ENCODE measurements around the gene S100A2.

The S100A2 gene

GRCh38 chr1:153565529-153566374 lies at the start of gene S100A2:
Gene S100A2, minus strand, starts transcription at chr1:153565844. Its CDS starts 1,967 bp downstream, at chr1:153563877.
- no peak for DNase-seq

DNA sequence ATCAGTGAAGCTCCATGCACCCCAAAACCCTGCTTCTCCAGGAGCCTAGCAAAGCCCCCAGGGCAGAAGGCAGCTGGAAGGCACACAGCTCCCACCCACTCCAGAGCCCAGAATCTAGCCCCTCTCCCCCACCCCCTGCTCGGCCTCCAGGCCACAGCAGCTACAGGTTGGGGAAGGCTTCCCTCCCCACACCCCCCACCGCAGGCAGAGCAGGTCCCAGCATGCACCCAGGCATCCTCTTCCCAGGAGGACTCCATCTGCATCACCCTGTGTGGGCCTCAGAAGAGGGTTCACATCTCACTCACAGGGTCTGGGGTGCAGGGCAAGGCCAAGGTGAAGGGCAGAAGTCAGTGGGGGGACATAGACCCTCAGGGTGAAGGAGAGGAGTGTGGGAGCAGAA lies 49.8 kb upstream of the S100A2 start:
- no peak for DNase-seq

DNA sequence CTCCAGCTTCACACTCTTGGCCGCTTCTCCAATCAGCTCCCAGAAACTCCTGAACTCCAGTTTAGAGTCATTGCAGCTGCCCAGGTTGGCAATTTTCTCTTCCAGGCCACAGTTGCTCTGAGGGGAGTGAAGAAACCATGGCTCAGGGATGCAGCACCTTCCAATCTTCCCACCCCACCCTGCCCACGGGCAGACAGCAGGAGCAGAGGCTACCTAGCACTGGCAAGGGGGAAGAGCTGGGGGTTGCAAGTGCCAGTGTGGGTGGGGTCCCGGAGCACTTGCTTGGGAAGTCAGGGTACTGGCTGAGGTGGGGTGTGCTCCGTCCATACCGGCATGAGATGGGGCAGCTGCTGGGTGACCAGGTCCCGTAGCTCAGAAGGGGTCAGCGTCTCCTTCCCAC lies 49.3 kb upstream of the S100A2 start:
- DNase-seq: no peak

GRCh38 chr1:153614189-153614900 lies 48.7 kb upstream of the S100A2 start:
- DNase-seq: no peak

GRCh38 chr1:153613406-153613805 lies 47.8 kb upstream of the S100A2 start:
- peak; percentile 41 for DNase-seq

DNA sequence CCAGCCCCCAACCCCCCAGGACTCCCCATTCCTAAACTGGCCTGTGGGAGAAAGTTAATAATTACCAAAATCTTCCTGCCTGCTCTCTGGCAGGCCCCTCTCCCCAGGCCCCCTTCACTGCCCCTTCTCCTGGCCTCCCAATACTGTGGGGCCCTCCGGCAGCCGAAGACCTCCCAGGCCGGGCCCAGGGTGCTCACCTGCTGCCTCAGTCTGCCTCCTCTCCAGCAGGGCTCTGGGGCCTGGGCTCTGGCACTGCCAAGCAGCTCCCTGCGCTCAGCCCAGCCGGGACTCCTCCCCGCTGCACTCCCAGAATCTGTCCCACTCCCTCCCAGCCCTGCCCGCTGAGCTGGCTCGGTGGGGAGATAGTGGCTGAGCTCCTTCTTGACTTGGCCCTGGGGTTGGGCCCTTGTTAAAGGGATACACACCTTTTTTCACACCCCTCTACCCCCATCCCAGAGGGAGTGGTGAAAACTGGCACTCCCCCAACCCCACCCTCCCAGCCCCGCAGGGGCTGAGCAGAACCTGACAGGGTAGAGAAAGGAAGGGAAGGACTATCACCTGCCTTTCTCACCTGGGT lies 47.2 kb upstream of the S100A2 start, which contains the start of gene S100A16:
TSS of gene S100A16 (minus strand) at position 383 of the 577 bp plus-strand sequence. CDS start 4,986 bp downstream, outside the sequence.
- peak; percentile 62 for DNase-seq

- peak; percentile 51 for DNase-seq
These were observed 46.6 kb upstream of the S100A2 start for GRCh38 chr1:153612111-153612754.

GRCh38 chr1:153611356-153611755 lies 45.7 kb upstream of the S100A2 start:
- no peak for DNase-seq

DNA sequence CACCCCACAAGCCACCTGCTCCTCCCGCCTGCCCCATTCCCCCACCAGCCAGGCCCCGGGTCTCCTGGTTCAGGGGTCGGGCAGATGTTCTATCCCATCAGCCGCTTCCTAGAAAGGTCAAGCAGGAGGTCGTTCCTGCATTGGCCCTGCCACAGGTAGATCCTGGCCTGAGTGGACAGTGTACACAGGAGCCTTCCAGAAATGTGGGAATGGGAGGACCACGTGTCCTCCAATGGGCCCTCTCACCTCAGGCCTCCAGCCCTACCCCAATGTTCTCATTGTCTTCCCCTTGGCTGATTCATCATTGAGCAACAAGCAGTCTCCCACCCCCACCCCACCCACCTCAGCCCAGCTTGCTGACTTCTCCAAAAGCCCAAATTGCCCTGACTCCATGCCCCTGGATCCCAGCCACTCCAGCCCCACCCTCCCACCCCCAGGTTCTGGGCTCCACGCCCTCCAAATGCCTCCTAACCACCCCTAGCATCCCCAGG lies 45.2 kb upstream of the S100A2 start:
- no peak for DNase-seq

DNA sequence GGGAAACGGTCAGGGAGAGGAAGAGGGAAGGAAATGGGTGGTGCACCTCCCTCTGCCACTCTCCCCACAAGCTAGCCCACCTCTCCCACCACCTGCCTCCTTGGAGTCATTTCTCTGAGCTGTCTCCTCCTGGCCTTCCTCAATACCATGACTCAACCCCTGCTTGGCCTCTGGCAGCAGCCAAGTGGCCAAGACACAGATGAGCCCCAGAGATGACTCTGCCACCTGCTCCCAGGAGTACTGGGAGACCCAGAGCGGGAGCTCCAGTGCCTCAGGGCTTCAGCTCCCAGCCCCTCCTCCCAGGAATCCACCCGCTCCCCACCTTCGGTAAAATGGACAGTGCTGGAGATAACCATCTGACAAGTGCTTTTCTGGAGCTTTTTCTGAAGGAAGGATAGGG lies 44.7 kb upstream of the S100A2 start:
- DNase-seq: no peak

DNA sequence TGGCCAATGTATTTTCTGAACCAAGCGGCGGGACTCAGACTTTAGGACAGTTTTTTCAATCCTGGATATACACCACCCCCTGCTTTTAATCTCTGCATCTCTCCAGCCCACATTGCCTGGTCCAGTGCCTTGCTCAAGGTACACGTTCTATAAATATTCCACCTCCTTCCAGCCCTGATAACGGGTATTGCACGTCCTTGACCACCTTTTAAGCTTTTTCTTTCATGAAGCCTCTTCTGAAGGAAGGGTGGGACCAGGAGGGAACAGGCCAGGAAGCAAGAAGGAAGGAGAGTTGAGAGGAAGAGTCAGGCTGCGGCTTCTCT lies 43.9 kb upstream of the S100A2 start:
- DNase-seq: no peak

DNA sequence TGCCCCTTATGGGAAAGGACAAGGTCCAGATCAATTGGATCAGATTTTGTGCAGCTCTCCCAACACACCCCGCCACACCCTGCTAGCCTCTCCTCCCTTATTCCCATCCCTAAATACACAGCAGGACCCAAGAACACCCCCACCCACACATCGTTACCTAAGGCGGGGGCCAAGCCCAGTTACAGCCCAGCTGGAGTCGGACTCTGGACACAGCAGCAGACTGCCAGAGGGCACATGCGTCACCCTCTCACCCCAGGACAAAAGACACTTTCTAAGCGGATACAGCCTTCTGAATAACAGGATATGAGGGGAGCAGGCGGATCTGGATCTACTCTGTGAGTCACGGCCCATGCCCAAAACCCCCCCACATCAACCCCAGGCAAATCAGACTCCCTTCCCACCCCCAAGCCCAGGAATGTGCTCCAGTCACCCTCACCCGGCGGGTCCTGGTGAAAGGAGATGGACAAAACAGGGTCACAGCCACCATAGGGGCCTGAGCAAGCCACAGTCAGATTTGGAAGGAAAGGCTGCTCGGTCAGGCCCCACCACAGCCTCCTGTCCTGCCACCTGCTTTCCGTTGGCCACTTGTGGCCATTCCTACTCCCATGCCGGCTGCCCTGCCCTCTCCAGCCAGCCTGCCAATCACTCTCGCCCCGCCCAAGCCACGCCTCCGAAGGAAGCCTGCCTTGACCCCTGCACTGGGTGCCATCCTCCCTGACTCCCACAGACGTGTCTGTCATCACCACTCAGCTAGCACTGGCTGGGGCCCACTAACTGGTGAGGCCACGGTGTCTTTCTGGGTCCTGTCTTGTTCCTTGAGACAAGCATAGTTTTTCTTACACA lies 43.3 kb upstream of the S100A2 start:
- no peak for DNase-seq

GRCh38 chr1:153608089-153608682 lies 42.5 kb upstream of the S100A2 start:
- DNase-seq: no peak

- no peak for DNase-seq
These were observed 41.7 kb upstream of the S100A2 start for GRCh38 chr1:153607381-153607780.

GRCh38 chr1:153606194-153606593 lies 40.5 kb upstream of the S100A2 start:
- DNase-seq: no peak

DNA sequence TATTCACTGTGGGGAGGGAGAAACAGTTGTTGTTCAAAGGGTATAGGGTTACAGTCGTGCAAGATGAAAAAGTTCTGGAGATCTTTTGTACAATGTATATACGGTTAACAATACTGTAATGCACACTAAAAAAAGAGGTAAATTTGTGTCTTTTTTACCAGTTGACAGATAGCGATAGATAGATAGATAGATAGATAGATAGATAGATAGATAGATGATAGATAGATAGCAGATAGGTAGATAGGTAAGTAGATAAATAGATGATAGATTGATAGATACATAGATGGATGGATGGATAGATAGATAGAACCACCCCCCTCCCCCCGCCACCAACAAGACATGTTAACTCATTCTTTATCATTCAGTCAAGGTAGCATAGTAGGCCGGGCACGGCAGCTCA lies 37.1 kb upstream of the S100A2 start:
- DNase-seq: no peak

DNA sequence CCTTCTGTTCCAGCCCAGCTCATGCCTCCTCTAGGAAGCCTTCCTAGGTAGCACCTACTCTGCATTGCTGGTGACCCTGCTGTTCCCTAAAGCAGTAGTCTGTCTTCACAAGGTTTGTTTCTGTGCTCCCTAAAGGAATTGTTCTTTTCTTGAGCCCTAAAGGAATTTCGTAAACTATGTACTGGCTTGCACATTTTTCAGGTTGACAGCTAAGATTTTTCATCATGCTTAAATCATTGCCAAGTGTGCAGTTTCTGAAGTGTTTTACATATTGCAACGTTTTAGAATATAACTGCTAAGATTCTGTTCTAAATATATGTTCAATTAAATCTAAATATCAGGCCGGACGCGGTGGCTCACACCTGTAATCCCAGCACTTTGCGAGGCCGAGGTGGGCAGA lies 34.2 kb upstream of the S100A2 start:
- DNase-seq: no peak

DNA sequence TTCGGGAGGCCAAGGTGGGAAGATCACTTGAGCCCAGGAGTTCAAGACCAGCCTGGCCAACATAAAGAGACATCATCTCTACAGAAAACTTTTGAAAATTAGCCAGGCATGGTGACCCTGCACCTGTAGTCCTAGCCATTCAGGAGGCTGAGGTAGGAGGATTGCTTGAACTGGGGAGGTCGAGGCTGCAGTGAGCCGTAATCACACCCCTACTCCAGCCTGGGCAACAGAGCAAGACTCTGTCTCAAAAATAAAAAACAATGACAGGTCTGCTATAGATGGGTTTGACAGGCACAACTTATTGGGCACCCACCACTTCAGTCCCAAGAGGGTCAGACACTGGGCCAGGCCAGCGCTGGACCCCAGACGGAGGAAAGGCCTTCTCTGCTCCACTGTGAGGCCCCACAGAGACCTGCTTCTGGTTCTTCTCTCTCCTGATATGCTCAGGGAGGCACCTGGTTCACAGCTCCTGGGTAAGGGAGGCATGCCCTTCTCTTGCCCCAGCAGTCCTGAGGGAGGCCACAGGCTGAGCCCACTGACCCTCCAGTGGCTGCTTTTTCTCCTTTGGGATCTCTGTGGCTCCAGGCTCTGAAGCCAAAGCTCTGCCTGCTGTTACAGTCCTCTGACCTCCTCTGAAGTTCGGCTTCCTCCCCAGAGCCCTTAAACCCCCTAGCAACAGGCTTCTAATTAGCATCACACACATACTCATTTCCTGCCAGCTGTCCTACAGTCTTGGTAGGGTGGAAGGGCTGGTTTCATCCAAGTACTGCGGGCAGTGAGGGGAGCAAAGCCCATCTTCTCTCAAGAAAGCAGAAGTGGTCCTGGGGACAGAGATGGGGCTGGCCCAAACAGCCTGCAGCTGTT lies 32.9 kb upstream of the S100A2 start:
- DNase-seq: no peak

DNA sequence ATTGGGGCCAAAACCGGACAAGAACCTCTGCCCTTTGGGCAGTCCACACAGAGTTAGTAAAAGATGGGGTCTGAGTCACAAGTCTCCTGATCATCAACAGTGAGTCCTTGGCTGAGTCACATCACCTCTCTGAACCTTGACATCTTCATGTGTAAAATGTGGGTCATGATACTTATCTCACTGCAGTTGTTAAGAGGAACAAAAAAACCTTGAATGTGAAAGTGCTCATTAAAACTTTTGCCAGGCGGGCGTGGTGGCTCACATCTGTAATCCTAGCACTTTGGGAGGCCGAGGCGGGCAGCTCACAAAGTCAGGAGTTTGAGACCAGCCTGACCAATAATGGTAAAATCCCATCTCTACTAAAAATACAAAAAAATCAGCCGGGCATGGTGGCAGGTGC lies 31.6 kb upstream of the S100A2 start:
- no peak for DNase-seq

- DNase-seq: no peak
These were observed 27.1 kb upstream of the S100A2 start for GRCh38 chr1:153592748-153593147.

GRCh38 chr1:153588482-153588881 lies 22.8 kb upstream of the S100A2 start:
- DNase-seq: no peak

Data from right forelimb (tissue), 1 donor.